ENCODE measurements around the gene CNOT3. TPM values are rescaled to one million over a fixed set of nuclear protein-coding genes. Genes with fewer than 3 reads are reported as not detected.
"Not testable (repeated sequence)": the region's sequence is repeated elsewhere in the genome, so short reads cannot be mapped to it uniquely, and the experiment has no call there.

CNOT3 gene
- total RNA-seq, 2 donors from 2014 or later: 84.5 to 107 TPM

- H3K4me3 Mint-ChIP-seq: peak within 1 kb of the TSS; percentile 90 to 98
These were observed 22.0 kb downstream of the CNOT3 start, which contains the start of gene LENG1 for GRCh38 chr19:54159352-54160181. Gene LENG1 (minus strand): TSS chr19:54159721. CDS start chr19:54159695, 26 bp downstream.

GRCh38 chr19:54160182-54160811, 22.7 kb downstream of the CNOT3 start:
- ATAC-seq (replicated peaks in 1 of 2) (peak in 1 of 2 donors; percentile 0), DNase-seq (no peak)
- Mint-ChIP-seq H3K4me3 (peak overlapping the region; percentile 90 to 98), H3K36me3 (ENCODE audit: insufficient read depth in 2 of 2) (peaks cover 2 to 12% of the 10 kb centered on the region in 2 donors), H3K4me1 (ENCODE audit: low read depth) (peaks cover 61% of the 10 kb centered on the region), H3K27ac (peak overlapping the region; percentile 95), H3K27me3 (ENCODE audit: low read depth) (peaks cover 14% of the 10 kb centered on the region), H3K9me3 (no peaks in the 10 kb centered on the region)

More at GRCh38 chr19:54159352-54160181, 22.0 kb downstream of the CNOT3 start, which contains the start of gene LENG1:
- H3K4me1 Mint-ChIP-seq (ENCODE audit: low read depth): peaks cover 61% of the 10 kb centered on the region
- DNase-seq (peak; percentile 97 to 99), ATAC-seq (replicated peaks in 1 of 2) (peak; percentile 91 to 92)
- peaks cover 8% of the 10 kb centered on the region for H3K27me3 Mint-ChIP-seq (ENCODE audit: low read depth)
- peak within 1 kb of the TSS; percentile 95 for H3K27ac Mint-ChIP-seq
- no peaks in the 10 kb centered on the region for H3K9me3 Mint-ChIP-seq
- peaks cover 4 to 18% of the 10 kb centered on the region in 2 donors for H3K36me3 Mint-ChIP-seq (ENCODE audit: insufficient read depth in 2 of 2)

- H3K4me1 Mint-ChIP-seq (ENCODE audit: low read depth): peaks cover 62% of the 10 kb centered on the region
- H3K27ac Mint-ChIP-seq: no peak overlapping the region
- ATAC-seq (replicated peaks in 1 of 2) (no peak), DNase-seq (no peak)
- H3K9me3 Mint-ChIP-seq: no peaks in the 10 kb centered on the region
- peak overlapping the region; percentile 90 to 98 for H3K4me3 Mint-ChIP-seq
- H3K27me3 Mint-ChIP-seq (ENCODE audit: low read depth): peaks cover 19% of the 10 kb centered on the region
- H3K36me3 Mint-ChIP-seq (ENCODE audit: insufficient read depth in 2 of 2): peaks cover 2 to 12% of the 10 kb centered on the region in 2 donors
These were observed 23.3 kb downstream of the CNOT3 start for GRCh38 chr19:54160854-54161253.

GRCh38 chr19:54162241-54162805, 24.8 kb downstream of the CNOT3 start:
- peak; percentile 85 to 89 for DNase-seq
- Mint-ChIP-seq H3K4me1 (ENCODE audit: low read depth) (peaks cover 62% of the 10 kb centered on the region), H3K36me3 (ENCODE audit: insufficient read depth in 2 of 2) (peaks cover 2 to 6% of the 10 kb centered on the region in 2 donors), H3K4me3 (peak overlapping the region; percentile 93 to 98), H3K9me3 (no peaks in the 10 kb centered on the region), H3K27ac (no peak overlapping the region), H3K27me3 (ENCODE audit: low read depth) (peaks cover 21% of the 10 kb centered on the region)
- peak; percentile 35 to 39 for ATAC-seq (replicated peaks in 1 of 2)

GRCh38 chr19:54162884-54163283, 25.3 kb downstream of the CNOT3 start:
- ATAC-seq (replicated peaks in 1 of 2): no peak
- H3K36me3 Mint-ChIP-seq (ENCODE audit: insufficient read depth in 2 of 2): peaks cover 2 to 6% of the 10 kb centered on the region in 2 donors
- H3K4me1 Mint-ChIP-seq (ENCODE audit: low read depth): peaks cover 59% of the 10 kb centered on the region
- no peaks in the 10 kb centered on the region for H3K9me3 Mint-ChIP-seq
- no peak overlapping the region for H3K27ac Mint-ChIP-seq
- H3K27me3 Mint-ChIP-seq (ENCODE audit: low read depth): peaks cover 21% of the 10 kb centered on the region
- peak overlapping the region; percentile 93 to 98 for H3K4me3 Mint-ChIP-seq
- DNase-seq: no peak

- Mint-ChIP-seq H3K4me1 (ENCODE audit: low read depth) (peaks cover 53% of the 10 kb centered on the region), H3K9me3 (no peaks in the 10 kb centered on the region), H3K27ac (no peak overlapping the region)
These were observed 27.0 kb downstream of the CNOT3 start for GRCh38 chr19:54164369-54165068.

GRCh38 chr19:54165222-54165621, 27.7 kb downstream of the CNOT3 start:
- ATAC-seq (replicated peaks in 1 of 2) (no peak), DNase-seq (no peak)
- Mint-ChIP-seq H3K27ac (no peak overlapping the region), H3K4me1 (ENCODE audit: low read depth) (peaks cover 50% of the 10 kb centered on the region), H3K9me3 (no peaks in the 10 kb centered on the region), H3K36me3 (ENCODE audit: insufficient read depth in 2 of 2) (no peaks in the 10 kb centered on the region), H3K4me3 (no peak overlapping the region), H3K27me3 (ENCODE audit: low read depth) (peaks cover 21% of the 10 kb centered on the region)

More at GRCh38 chr19:54164369-54165068, 27.0 kb downstream of the CNOT3 start:
- peaks cover 0 to 3% of the 10 kb centered on the region in 2 donors for H3K36me3 Mint-ChIP-seq (ENCODE audit: insufficient read depth in 2 of 2)
- ATAC-seq (replicated peaks in 1 of 2) (peak in 1 of 2 donors; percentile 6), DNase-seq (peak; percentile 65 to 81)
- H3K4me3 Mint-ChIP-seq: peak overlapping the region; percentile 72 to 75
- peaks cover 21% of the 10 kb centered on the region for H3K27me3 Mint-ChIP-seq (ENCODE audit: low read depth)

GRCh38 chr19:54168174-54168917, 30.8 kb downstream of the CNOT3 start:
- no peak overlapping the region for H3K27ac Mint-ChIP-seq
- peak overlapping the region; percentile 22 to 63 for H3K4me3 Mint-ChIP-seq
- H3K4me1 Mint-ChIP-seq (ENCODE audit: low read depth): peaks cover 21% of the 10 kb centered on the region
- peaks cover 21% of the 10 kb centered on the region for H3K27me3 Mint-ChIP-seq (ENCODE audit: low read depth)
- ATAC-seq (replicated peaks in 1 of 2) (peak; percentile 87 to 91), DNase-seq (peak; percentile 92 to 94)
- no peaks in the 10 kb centered on the region for H3K9me3 Mint-ChIP-seq
- H3K36me3 Mint-ChIP-seq (ENCODE audit: insufficient read depth in 2 of 2): no peaks in the 10 kb centered on the region

GRCh38 chr19:54169149-54169740, 31.7 kb downstream of the CNOT3 start:
- no peak for ATAC-seq (replicated peaks in 1 of 2)
- H3K4me3 Mint-ChIP-seq: no peak overlapping the region

GRCh38 chr19:54171736-54172431, 34.3 kb downstream of the CNOT3 start:
- not testable (repeated sequence) for DNase-seq; H3K4me1 Mint-ChIP-seq (ENCODE audit: low read depth); H3K27ac Mint-ChIP-seq; H3K36me3 Mint-ChIP-seq (ENCODE audit: insufficient read depth in 2 of 2); H3K9me3 Mint-ChIP-seq; H3K4me3 Mint-ChIP-seq; H3K27me3 Mint-ChIP-seq (ENCODE audit: low read depth); ATAC-seq (replicated peaks in 1 of 2)

More at GRCh38 chr19:54169149-54169740, 31.7 kb downstream of the CNOT3 start:
- Mint-ChIP-seq H3K27me3 (ENCODE audit: low read depth) (peaks cover 17% of the 10 kb centered on the region), H3K27ac (no peak overlapping the region), H3K36me3 (ENCODE audit: insufficient read depth in 2 of 2) (no peaks in the 10 kb centered on the region), H3K9me3 (no peaks in the 10 kb centered on the region), H3K4me1 (ENCODE audit: low read depth) (peaks cover 17% of the 10 kb centered on the region)
- DNase-seq: no peak

Data from activated T-cell treated with anti-CD3 and anti-CD28 coated beads, Interleukin-2, amount 50 U/mL, for 72 hours (primary cell).